ENCODE data around the gene RNF11. TPM values are rescaled to one million over a fixed set of nuclear protein-coding genes. Genes with fewer than 3 reads are reported as not detected.

The RNF11 gene
- polyA plus RNA-seq, 2 of the 4 experiments (the other 2 are of a cell fraction): 28.5 to 56.8 TPM

DNA sequence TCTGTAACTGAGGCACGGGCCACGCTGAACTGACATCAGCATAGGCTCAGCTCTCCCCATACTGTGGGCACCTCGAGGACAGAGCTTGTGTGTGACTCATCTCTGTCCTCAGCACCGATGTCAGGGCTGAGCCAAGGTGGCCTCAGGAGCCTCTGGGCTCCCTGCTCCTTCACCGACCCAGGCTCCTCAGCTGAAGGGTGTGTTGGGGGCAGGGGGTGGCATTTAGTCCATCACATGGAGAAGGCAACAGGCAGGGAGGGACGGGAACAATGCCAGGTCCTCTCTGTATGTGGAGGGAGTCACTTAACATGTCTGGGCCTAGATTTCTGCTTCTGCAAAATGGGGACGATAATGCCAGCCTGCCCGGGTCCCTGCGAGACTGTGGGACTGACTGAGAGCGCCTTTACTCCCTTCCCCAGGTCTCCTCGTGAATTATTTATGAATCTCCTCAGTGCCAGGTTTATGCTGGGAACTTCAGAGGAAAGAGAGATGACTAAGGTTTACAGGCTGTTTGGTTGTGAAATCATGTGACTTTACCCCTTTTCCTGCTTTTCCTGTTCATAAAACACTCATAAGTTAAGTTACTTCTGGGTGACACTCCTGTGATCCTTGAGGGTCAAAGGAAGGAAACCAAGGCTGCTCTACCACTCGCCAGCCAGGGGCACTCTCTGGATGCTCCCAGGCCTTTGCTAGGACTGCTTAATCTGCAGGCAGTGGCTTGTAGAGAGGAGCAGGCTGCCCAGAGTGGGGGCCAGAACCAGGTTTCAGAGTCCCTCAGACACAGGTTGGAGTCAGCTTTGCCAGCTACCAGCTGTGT is 78.1 kb downstream of the RNF11 start (continued):
- TF ChIP-seq, protein P1, sequence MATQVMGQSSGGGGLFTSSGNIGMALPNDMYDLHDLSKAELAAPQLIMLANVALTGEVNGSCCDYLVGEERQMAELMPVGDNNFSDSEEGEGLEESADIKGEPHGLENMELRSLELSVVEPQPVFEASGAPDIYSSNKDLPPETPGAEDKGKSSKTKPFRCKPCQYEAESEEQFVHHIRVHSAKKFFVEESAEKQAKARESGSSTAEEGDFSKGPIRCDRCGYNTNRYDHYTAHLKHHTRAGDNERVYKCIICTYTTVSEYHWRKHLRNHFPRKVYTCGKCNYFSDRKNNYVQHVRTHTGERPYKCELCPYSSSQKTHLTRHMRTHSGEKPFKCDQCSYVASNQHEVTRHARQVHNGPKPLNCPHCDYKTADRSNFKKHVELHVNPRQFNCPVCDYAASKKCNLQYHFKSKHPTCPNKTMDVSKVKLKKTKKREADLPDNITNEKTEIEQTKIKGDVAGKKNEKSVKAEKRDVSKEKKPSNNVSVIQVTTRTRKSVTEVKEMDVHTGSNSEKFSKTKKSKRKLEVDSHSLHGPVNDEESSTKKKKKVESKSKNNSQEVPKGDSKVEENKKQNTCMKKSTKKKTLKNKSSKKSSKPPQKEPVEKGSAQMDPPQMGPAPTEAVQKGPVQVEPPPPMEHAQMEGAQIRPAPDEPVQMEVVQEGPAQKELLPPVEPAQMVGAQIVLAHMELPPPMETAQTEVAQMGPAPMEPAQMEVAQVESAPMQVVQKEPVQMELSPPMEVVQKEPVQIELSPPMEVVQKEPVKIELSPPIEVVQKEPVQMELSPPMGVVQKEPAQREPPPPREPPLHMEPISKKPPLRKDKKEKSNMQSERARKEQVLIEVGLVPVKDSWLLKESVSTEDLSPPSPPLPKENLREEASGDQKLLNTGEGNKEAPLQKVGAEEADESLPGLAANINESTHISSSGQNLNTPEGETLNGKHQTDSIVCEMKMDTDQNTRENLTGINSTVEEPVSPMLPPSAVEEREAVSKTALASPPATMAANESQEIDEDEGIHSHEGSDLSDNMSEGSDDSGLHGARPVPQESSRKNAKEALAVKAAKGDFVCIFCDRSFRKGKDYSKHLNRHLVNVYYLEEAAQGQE (IDR thresholded peaks at IDR 0.05): no peak
- no peak for TF ChIP-seq EHF (CRISPR knock-in tag; IDR thresholded peaks at IDR 0.05)
- TF ChIP-seq CEBPB (IDR thresholded peaks at IDR 0.05): 0 out of 4 replicates have a peak, but pooled peaks of 1 of the 2 experiments have one; percentile 23
- TF ChIP-seq FOSL2 (IDR thresholded peaks at IDR 0.05): no peak
- peak; percentile 11; the same call in 1 of the 2 replicates for TF ChIP-seq FOSL2 (CRISPR knock-in tag; IDR thresholded peaks at IDR 0.05)

DNA sequence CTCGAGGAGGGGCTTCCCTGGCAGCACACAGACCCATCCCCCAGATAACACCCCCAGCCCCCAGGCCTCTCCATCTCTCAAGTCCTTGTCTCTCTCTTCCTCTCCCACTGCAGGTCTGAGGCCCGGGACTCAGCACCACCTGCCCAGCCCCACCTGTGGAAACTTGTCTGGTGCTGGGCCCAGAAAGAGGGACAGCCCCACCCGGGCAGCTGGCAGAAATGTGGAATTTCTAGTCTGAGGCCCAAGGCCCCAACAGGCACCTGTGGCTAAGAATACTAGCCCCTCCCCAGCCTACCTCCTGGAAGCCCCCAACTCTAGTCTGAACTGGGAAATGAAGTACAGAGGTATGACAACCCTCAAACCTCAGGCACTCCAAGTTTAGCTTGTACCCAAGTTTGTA is 78.9 kb downstream of the RNF11 start:
- H3K4me1 ChIP-seq: peaks cover 31% of the 10 kb centered on the region
- no peak overlapping the region for H3K4me3 ChIP-seq
- peak overlapping the region; percentile 61; the same call in 2 of the 3 replicates for H3K4me2 ChIP-seq
- CTCF ChIA-PET: no interaction called here
- H3K27ac ChIP-seq: peak overlapping the region; percentile 81 to 87
- TF ChIP-seq ZSCAN20 (CRISPR knock-in tag; IDR thresholded peaks at IDR 0.05) (no peak), NPAS2 (CRISPR knock-in tag; IDR thresholded peaks at IDR 0.05; ENCODE audit: borderline replicate concordance) (no peak), ZFP36 (IDR thresholded peaks at IDR 0.05; ENCODE audit: borderline replicate concordance, partially characterized antibody) (no peak), JUNB (IDR thresholded peaks at IDR 0.05) (no peak), HEYL (CRISPR knock-in tag; IDR thresholded peaks at IDR 0.05) (no peak), EP300 (IDR thresholded peaks at IDR 0.05) (no peak), ZNF302 (CRISPR knock-in tag; IDR thresholded peaks at IDR 0.05) (no peak), EHF (CRISPR knock-in tag; IDR thresholded peaks at IDR 0.05) (no peak), FOSB (CRISPR knock-in tag; IDR thresholded peaks at IDR 0.05) (no peak)
- TF ChIP-seq, protein P2, sequence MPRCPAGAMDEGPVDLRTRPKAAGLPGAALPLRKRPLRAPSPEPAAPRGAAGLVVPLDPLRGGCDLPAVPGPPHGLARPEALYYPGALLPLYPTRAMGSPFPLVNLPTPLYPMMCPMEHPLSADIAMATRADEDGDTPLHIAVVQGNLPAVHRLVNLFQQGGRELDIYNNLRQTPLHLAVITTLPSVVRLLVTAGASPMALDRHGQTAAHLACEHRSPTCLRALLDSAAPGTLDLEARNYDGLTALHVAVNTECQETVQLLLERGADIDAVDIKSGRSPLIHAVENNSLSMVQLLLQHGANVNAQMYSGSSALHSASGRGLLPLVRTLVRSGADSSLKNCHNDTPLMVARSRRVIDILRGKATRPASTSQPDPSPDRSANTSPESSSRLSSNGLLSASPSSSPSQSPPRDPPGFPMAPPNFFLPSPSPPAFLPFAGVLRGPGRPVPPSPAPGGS (IDR thresholded peaks at IDR 0.05): no peak
- TF ChIP-seq, protein P3, sequence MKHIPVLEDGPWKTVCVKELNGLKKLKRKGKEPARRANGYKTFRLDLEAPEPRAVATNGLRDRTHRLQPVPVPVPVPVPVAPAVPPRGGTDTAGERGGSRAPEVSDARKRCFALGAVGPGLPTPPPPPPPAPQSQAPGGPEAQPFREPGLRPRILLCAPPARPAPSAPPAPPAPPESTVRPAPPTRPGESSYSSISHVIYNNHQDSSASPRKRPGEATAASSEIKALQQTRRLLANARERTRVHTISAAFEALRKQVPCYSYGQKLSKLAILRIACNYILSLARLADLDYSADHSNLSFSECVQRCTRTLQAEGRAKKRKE (CRISPR knock-in tag; IDR thresholded peaks at IDR 0.05; ENCODE audit: low read depth): no peak
- 75% methylated on average over 2 of the region's 3 CpGs for WGBS (ENCODE audit: missing lambda C conversion rate)
- no peak for DNase-seq (ENCODE audit: low read depth in 1 of 2, low spot score in 1 of 2)
- no peak for FAIRE-seq
- H3K9me3 ChIP-seq: no peaks in the 10 kb centered on the region
- POLR2A ChIA-PET: interaction anchor here (0.6 kb wide), 1 partner anchor 340 kb away, joined by 3 read pairs; no protein-coding TSS in a partner anchor
- no peak for ATAC-seq

DNA sequence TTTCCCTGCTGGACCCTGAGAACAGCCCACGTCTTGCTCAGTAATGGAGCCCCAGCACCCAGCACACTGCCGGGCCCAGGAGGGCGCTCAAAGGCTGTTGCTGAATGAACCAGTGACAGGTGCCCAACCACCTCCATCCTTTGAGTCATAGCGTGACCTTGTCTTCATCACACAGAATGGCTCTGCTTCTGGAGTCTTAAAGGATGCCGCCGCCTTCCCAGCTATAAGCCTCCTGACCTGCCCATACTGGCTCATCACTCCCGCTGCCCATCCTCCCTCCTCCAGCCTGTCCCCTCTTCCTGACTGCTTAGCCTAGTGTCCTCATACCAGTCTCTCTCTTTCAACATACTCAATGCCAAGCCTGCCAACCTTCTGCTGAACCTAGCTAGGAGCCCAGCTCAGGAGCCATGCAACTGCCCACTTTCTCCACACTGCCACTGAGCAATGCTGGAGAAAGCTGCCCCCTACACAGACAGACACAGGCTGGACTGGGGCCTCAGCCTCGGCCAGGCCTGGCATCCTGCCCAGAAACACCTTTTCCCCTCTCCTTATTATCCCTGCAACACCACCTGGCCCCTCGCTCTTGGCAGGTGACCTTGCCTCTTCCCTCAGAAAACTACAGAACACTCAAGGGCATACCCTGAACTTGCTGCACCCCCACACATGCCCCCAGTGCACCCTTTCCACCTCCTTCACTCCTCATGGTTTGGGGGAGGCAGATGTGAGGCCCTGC is 80.2 kb downstream of the RNF11 start:
- Histone ChIP-seq H3K4me2 (no peak overlapping the region), H3K9me3 (no peaks in the 10 kb centered on the region), H3K4me1 (peaks cover 31% of the 10 kb centered on the region), H3K27ac (peak overlapping the region in 1 of 2 experiments; percentile 87; a peak in 2 of 6 replicates), H3K4me3 (no peak overlapping the region)
- DNase-seq (ENCODE audit: low read depth in 1 of 2, low spot score in 1 of 2): no peak
- POLR2A ChIA-PET: no interaction called here
- no peak for FAIRE-seq
- WGBS (ENCODE audit: missing lambda C conversion rate): 90% methylated on average over 9 of the region's 9 CpGs
- no peak for ATAC-seq
- TF ChIP-seq, protein P4, sequence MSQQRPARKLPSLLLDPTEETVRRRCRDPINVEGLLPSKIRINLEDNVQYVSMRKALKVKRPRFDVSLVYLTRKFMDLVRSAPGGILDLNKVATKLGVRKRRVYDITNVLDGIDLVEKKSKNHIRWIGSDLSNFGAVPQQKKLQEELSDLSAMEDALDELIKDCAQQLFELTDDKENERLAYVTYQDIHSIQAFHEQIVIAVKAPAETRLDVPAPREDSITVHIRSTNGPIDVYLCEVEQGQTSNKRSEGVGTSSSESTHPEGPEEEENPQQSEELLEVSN (IDR thresholded peaks at IDR 0.05; ENCODE audit: borderline replicate concordance, low read depth): no peak
- TF ChIP-seq HEYL (CRISPR knock-in tag; IDR thresholded peaks at IDR 0.05) (no peak), NPAS2 (CRISPR knock-in tag; IDR thresholded peaks at IDR 0.05; ENCODE audit: borderline replicate concordance) (no peak), BHLHE40 (IDR thresholded peaks at IDR 0.05; ENCODE audit: low read depth, low read length) (no peak), ZFP36 (IDR thresholded peaks at IDR 0.05; ENCODE audit: borderline replicate concordance, partially characterized antibody) (no peak), RFX5 (IDR thresholded peaks at IDR 0.05) (no peak), FOSL2 (IDR thresholded peaks at IDR 0.05) (no peak), FOSL2 (CRISPR knock-in tag; IDR thresholded peaks at IDR 0.05) (no peak), MAFK (IDR thresholded peaks at IDR 0.05; ENCODE audit: partially characterized antibody) (no peak), CBX2 (IDR thresholded peaks at IDR 0.05; ENCODE audit: borderline replicate concordance, low read depth) (no peak)
- TF ChIP-seq, protein P5, sequence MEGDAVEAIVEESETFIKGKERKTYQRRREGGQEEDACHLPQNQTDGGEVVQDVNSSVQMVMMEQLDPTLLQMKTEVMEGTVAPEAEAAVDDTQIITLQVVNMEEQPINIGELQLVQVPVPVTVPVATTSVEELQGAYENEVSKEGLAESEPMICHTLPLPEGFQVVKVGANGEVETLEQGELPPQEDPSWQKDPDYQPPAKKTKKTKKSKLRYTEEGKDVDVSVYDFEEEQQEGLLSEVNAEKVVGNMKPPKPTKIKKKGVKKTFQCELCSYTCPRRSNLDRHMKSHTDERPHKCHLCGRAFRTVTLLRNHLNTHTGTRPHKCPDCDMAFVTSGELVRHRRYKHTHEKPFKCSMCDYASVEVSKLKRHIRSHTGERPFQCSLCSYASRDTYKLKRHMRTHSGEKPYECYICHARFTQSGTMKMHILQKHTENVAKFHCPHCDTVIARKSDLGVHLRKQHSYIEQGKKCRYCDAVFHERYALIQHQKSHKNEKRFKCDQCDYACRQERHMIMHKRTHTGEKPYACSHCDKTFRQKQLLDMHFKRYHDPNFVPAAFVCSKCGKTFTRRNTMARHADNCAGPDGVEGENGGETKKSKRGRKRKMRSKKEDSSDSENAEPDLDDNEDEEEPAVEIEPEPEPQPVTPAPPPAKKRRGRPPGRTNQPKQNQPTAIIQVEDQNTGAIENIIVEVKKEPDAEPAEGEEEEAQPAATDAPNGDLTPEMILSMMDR (IDR thresholded peaks at IDR 0.05): no peak
- CTCF ChIA-PET: interaction anchor here (1.5 kb wide), 1 partner anchor 20 kb away, joined by 3 read pairs; no protein-coding TSS in a partner anchor
